NCI-H2227 treated with DMSO at 0.1 percent for 48 hours (cell line): ENCODE data around the gene DEFB118.
"Not testable (repeated sequence)": the region's sequence is repeated elsewhere in the genome, so short reads cannot be mapped to it uniquely, and the experiment has no call there.

ENCODE experiments used
- DNase-seq: peaks from one replicate; lab custom pipeline; 2025; lab: John Stamatoyannopoulos, UW

The DEFB118 gene, protein sequence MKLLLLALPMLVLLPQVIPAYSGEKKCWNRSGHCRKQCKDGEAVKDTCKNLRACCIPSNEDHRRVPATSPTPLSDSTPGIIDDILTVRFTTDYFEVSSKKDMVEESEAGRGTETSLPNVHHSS

DNA sequence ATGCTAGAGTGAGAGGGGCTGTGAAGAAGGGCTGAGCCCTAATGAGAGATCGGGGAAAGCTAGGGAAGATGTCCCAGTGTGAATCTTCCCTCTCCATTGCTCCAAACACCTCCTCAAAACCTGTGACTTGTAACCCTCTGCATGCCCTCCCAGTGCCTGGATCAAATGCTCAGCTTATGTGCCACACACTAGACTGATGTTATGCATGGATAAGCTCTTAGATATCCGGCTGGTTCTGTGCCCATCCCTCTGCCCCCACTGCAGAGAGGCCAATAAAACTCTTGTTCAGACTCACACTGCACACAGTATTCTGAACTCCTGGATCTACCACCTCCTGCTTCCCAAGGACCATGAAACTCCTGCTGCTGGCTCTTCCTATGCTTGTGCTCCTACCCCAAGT is at the start of gene DEFB118:
Gene DEFB118, plus strand, starts transcription at position 301 of the 400 bp plus-strand sequence. Its CDS starts 50 bp downstream, at position 351.
- no peak for DNase-seq

DNA sequence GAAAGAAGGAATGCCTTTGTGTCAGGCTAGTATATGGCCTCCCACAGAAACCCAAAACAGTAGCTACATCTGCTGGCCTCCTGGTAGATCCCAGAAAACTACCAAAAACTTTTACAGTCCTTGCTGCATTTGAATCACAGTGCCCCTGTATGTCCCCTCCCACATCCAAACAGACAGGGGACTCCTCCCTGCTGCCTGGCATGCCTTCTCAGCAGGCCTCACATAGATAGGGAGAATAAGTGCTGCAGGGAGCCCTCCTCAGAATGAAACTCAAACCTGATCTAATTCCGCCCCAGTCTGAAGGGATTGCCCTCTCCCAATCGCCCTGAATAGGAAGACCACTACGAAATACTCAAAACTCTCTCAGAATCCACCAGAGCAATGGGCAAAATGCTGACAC is 45.9 kb upstream of the DEFB118 start:
- no peak for DNase-seq

DNA sequence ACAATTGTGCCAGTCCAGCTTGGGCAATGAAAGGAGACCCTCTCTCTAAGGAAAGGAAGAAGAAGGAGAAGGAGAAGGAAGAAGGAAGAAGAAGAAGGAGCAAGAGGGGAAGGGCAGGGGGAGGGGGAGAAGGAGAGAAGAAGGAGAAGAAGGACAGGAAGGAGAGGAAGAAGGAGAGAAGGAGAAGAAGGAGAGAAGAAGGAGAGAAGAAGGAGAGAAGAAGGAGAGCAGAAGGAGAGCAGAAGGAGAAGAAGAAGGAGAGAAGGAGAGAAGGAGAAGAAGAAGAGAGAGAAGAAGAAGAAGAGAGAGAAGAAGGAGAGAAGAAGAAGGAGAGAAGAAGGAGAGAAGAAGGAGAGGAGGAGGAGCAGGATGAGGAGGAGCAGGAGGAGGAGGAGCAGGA is 37.5 kb upstream of the DEFB118 start:
- DNase-seq = no peak

DNA sequence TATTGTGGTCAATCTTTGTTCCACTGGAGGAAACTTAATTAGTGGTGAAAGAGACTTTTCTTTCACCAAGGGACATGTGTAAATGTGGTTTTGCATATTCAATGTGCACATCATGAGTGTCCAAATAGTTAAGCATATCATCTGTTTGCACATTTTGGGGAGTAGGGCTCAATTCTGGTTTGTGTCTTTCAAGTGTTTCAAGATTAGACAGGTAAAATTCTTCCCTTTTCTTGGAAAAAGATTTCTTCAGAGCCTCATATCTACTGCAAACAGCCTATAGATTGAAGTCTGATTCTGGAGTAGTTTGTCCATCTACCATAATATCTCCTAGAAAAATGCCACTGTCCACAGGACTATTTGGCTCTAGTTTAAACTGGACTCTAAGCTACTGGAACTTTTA is 26.9 kb upstream of the DEFB118 start:
- no peak for DNase-seq

DNA sequence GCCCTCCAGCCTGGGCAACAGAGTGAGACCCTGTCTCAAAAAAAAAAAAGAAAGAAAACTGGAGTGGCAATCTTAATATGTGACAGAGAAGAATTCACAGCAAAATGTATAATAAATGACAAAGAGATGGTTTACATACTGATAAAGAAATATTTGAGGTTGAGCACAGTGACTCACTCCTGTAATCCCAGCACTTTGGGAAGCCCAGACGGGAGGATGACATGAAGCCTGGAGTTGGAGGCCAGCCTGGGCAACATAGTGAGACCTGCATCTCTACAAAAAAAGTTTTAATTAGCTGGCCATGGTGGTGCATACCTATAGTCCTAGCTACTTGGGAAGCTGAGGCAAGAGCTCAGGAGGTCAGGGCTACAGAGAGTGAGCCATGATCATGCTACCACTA is 12.4 kb upstream of the DEFB118 start:
- no peak for DNase-seq

DNA sequence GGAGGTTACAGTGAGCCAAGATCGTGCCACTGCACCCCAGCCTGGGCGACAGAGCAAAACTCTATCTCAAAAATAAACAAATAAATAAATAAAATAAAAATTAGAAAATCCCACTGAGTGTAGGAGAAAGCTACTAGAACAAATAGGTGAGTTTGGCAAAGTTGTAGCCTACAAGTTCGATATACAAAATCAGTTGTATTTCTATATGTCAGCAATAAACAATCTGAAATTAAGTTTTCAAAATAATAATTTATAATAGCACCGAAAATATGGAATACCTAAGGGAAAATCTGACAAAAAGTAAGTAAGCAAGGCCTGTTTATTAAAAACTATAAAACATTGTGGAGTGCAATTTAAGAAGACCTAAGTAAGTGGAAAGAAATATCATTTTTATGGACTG is 5.1 kb upstream of the DEFB118 start:
- no peak for DNase-seq

DNA sequence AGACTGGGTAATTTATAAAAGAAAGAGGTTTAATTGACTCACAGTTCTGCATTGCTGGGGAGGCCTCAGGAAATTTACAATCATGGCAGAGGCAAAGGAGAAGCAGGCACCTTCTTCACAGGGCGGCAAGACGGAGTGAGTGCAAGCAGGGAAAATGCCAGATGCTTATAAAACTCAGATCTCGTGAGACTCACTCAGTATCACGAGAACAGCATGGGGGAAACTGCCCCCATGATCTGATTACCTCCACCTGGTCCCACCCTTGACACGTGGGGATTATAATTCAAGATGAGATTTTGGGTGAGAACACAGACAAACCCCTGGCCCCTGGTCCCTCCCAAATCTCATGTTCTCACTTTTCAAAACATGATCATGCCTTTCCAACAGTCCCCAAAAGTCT is 4.1 kb upstream of the DEFB118 start:
- DNase-seq = not testable (repeated sequence)

DNA sequence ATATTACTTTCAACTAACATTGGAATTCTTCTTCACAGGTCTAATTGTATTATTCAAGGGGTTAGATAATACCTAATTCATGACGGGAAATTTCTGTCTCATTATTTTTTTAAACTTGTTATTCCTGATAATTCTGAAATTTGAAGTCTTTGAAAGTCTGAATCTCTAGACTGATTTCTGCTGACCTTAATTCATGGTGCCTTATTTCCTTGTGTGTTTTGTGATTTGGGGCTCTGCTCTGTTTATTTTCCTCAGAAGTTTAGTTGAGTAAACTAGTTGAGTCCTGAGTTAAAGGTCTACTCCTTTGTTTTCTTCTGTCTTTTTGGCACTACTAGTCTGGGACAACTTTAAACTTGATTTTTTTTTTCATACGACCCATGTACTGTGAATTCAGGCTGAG is 5.9 kb downstream of the DEFB118 start:
- no peak for DNase-seq

DNA sequence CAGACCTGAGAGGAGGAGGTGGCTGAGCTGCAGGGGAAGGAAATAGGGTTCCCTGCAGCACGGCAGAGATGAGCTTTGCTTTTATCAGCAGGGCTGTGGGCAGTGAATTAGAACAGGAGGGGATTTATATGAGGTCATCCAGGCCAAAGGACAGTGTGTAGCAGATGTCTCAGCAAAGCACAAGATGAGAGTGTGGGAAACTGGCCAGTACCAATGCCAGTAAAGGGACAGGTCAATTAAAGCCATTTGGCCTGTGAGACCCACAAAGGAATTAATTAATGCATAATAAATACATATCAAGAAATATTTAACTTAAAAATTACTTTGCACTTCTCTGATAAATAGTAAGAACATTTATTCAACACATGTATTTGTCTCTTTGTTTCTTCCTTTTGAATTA is 22.1 kb downstream of the DEFB118 start, which contains the start of gene DEFB119:
Gene DEFB119, minus strand, starts transcription at position 101 of the 400 bp plus-strand sequence. CDS start 107 bp downstream, outside the sequence.
- no peak for DNase-seq

DNA sequence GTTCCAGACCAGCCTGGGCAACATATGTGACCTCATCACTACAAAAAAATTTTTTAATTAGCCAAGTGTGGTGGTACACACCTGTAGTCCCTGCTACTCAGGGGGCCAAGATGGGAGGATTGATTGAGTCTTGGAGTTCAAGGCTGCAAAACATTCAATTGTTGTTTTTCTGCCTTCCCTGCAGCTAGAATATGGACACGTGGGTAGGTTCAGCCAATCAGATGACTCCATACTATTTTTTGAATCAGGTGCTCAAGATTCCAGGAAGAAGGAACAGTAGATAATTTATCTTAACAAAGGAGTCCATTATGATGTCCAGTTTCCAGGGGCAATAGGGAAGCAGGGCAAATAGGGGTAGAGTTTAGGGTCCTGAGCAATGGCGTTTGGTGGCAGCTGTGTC is 24.4 kb downstream of the DEFB118 start:
- no peak for DNase-seq

DNA sequence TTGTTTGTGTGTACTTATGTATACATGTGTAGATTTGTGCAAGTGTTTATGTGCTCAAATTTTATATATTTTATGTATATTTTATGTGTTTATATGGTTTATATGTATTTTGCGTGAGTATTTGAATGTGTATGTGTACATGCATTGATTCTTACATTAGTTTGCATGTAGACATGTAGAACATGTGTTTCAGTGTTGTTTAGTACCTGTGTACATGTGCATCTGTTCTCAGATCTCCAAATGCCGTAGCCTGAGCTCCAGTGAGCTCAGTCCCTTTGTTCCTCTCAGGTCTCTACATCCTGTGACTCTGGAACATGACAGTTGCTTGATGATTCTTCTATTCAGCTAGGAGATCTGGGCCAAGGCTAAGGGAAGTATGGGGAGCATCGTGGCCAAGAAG is 26.5 kb downstream of the DEFB118 start:
- DNase-seq = no peak

DNA sequence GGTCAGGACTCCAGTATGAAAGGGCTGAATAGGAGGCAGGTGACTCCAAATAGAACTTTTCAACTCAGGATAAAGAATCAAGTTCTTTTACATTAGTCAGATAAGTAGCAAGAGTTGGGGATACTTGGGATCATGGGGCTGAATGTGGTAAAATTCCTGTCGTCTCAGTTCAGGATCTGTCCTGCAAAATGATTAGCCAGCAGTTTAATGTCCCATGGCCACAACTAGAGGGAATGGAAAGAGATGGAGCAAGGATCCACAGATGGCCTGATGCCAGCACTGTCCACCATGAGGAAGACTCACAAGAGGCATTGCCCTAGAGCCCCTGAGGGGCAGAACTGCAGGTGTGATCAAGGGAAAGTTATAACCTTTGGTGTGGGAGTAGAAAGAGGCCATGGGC is 35.5 kb downstream of the DEFB118 start:
- DNase-seq = no peak

DNA sequence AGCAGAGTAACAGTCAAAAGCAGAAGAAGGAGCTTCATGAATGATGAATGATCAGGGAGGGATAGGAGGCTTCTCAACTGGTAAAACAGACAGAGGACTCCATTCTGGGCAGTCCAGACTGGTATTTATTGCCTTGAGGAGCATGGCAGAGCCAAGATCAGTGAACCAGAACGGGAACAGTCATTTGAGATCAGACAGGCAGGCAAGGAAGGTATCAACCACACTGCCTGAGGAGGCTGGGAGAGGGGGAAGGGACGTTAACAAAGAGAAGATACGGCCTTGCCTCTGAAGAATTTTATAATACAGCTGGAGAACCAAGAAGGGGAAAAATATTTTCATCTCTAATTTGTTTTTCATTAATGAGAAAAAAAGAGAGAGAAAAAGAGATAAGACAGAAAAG is 37.7 kb downstream of the DEFB118 start, which contains the start of gene DEFB121:
Gene DEFB121, minus strand, starts transcription at position 101 of the 400 bp plus-strand sequence. Its CDS starts 63 bp downstream, at position 38.
- no peak for DNase-seq

DNA sequence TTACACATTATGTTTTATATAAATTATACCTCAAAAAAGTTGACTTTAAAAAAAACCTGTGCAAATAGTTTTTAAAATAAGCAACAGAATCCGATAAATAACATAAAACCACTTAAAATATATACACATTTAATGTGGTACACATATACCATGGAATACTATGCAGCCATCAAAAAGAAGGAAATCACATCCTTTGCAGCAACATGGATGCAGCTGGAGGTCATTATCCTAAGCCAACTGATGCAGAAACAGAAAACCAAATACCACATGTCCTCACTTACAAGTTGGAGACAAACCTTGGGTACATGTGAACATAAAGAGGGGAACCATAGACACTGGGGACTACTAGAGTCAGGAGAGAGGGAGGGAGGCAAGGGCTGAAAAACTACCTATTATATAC is 41.6 kb downstream of the DEFB118 start:
- no peak for DNase-seq

DNA sequence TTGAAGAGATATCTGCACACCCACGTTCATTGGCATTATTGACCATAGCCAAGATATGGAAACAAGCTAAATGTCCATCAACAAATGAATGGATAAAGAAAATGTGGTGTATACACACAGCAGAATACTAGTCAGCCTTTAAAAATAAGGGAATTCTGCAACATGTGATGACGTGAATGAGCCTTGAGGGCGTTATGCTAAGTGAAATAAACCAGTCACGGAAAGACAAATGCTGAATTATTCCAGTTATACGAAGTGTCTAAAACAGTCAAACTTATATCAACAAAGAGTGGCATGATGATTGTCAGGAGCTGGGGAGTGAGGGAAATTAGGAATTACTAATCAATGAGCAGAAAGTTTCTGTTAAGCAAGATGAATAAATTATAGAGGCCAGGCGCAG is 46.0 kb downstream of the DEFB118 start:
- no peak for DNase-seq

DNA sequence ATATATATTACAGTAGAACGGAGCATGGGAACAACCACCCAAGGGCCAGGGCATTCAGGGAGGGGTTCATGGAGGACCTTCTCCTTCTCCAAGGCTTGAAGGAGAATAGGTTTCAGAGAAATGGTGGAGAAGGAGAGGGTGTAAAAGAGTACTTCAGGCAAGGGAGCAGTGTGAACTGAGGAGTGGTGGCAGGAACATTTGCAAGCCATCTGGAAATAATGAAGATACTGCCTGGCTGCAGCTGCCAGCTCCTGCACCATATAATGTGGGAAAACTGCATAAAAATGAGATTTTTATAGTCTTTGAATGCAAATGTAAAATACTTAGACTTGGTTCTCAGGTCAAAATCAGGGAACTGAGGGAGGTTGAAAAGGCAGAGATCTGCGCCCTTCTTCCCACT is 47.3 kb downstream of the DEFB118 start:
- DNase-seq = no peak

DNA sequence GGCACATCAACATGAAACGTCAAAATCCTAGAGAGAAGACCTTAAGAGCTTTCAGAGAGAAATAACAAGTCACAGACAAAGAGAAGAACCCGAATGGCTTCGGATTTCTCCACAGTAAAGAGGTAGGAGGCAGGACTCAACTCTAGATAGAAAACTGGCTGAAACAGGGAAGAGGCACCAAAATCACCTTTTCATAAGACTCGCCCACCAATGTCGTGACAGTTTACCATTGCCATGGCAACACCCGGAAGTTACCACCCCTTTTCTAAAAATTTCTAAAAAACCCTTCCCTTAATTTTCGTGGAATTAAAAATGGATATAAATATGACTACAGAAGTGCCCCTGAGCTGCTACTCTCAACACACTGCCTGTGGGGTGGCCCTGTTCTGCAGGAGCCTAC is 49.9 kb downstream of the DEFB118 start:
- DNase-seq = no peak
